HG03108 (cell line): ENCODE measurements around the gene SPOCK1.

Experiments used
- ATAC-seq: cut with Tn5 transposase; IDR thresholded peaks from one replicate; pipeline ENCODE4 v1.9.1; 2021; ENCODE audit warnings: moderate library complexity; ENCODE audit not compliant: unreplicated experiment

Gene SPOCK1

GRCh38 chr5:137367951-137368350, 131.2 kb downstream of the SPOCK1 start:
- ATAC-seq = no peak

GRCh38 chr5:137366526-137366925, 132.6 kb downstream of the SPOCK1 start:
- no peak for ATAC-seq

GRCh38 chr5:137365126-137365865, 133.8 kb downstream of the SPOCK1 start:
- ATAC-seq = no peak

- ATAC-seq = no peak
Observed at GRCh38 chr5:137361280-137361679, 137.8 kb downstream of the SPOCK1 start.

- ATAC-seq = no peak
Observed at GRCh38 chr5:137360607-137361006, 138.5 kb downstream of the SPOCK1 start.

- no peak for ATAC-seq
Observed at GRCh38 chr5:137359941-137360340, 139.2 kb downstream of the SPOCK1 start.

GRCh38 chr5:137357436-137357835, 141.7 kb downstream of the SPOCK1 start:
- no peak for ATAC-seq

GRCh38 chr5:137356127-137356526, 143.0 kb downstream of the SPOCK1 start:
- no peak for ATAC-seq

GRCh38 chr5:137355708-137356107, 143.4 kb downstream of the SPOCK1 start:
- ATAC-seq = no peak

- no peak for ATAC-seq
Observed at GRCh38 chr5:137352095-137352494, 147.0 kb downstream of the SPOCK1 start.

GRCh38 chr5:137350791-137351190, 148.3 kb downstream of the SPOCK1 start:
- ATAC-seq = no peak

GRCh38 chr5:137348759-137349158, 150.4 kb downstream of the SPOCK1 start:
- ATAC-seq = no peak

- ATAC-seq = no peak
Observed at GRCh38 chr5:137347865-137348264, 151.3 kb downstream of the SPOCK1 start.

GRCh38 chr5:137346281-137346680, 152.8 kb downstream of the SPOCK1 start:
- no peak for ATAC-seq

GRCh38 chr5:137345396-137345795, 153.7 kb downstream of the SPOCK1 start:
- ATAC-seq = no peak

- ATAC-seq = no peak
Observed at GRCh38 chr5:137344723-137345322, 154.3 kb downstream of the SPOCK1 start.

- ATAC-seq = no peak
Observed at GRCh38 chr5:137344021-137344420, 155.1 kb downstream of the SPOCK1 start.

- ATAC-seq = no peak
Observed at GRCh38 chr5:137342764-137343163, 156.4 kb downstream of the SPOCK1 start.

- no peak for ATAC-seq
Observed at GRCh38 chr5:137341831-137342230, 157.3 kb downstream of the SPOCK1 start.

- ATAC-seq = no peak
Observed at GRCh38 chr5:137340881-137341280, 158.2 kb downstream of the SPOCK1 start.

- no peak for ATAC-seq
Observed at GRCh38 chr5:137336565-137337120, 162.5 kb downstream of the SPOCK1 start.

GRCh38 chr5:137336161-137336560, 163.0 kb downstream of the SPOCK1 start:
- ATAC-seq = no peak
